Mesenchymal stem cell (in vitro differentiated cells and primary cell): ENCODE results near the gene AP3S2.
A peak's percentile ranks its signal among the peaks of the same experiment; 100 is the strongest.

ENCODE experiments used
- DNase-seq: peaks from one replicate; pipeline ENCODE4 v3.0.0-alpha.2; 2013
- H2AFZ ChIP-seq: one replicate; pipeline ENCODE4 v1.6.1; 2013; ENCODE audit warnings: low read depth, mild to moderate bottlenecking, control low read depth, inconsistent platforms, low read length, moderate library complexity
- H2AK5ac ChIP-seq: 2 replicates; pipeline ENCODE4 v1.6.1; 2013; ENCODE audit warnings: low read length, moderate library complexity, mild to moderate bottlenecking, inconsistent platforms; ENCODE audit not compliant: severe bottlenecking
- H2BK120ac ChIP-seq: one replicate; pipeline ENCODE4 v1.6.1; 2013; ENCODE audit warnings: low read depth, mild to moderate bottlenecking, inconsistent platforms, low read length, moderate library complexity
- H2BK12ac ChIP-seq, 2 experiments: one replicate each; pipeline ENCODE4 v1.6.1; 2013; ENCODE audit warnings: inconsistent platforms in 2 of 2, low read length in 2 of 2, mild to moderate bottlenecking in 2 of 2, moderate library complexity in 2 of 2, control low read depth in 1 of 2
- H2BK15ac ChIP-seq: one replicate; pipeline ENCODE4 v1.6.1; 2013; ENCODE audit warnings: mild to moderate bottlenecking, low read depth, inconsistent platforms; ENCODE audit not compliant: poor library complexity, severe bottlenecking
- H2BK5ac ChIP-seq: 2 replicates; pipeline ENCODE4 v1.6.1; 2013; ENCODE audit warnings: low read depth, mild to moderate bottlenecking, low read length, control low read depth, inconsistent platforms; ENCODE audit not compliant: poor library complexity, severe bottlenecking
- H3K14ac ChIP-seq, 2 experiments: one replicate each; pipeline ENCODE4 v1.6.1; 2013; ENCODE audit warnings: inconsistent platforms in 2 of 2, low read length in 2 of 2, control low read depth in 1 of 2, mild to moderate bottlenecking in 1 of 2, moderate library complexity in 1 of 2
- H3K18ac ChIP-seq, 2 experiments: one replicate each; pipeline ENCODE4 v1.6.1; 2013; ENCODE audit warnings: inconsistent platforms in 2 of 2, low read length in 2 of 2, control low read depth in 1 of 2, low read depth in 1 of 2, mild to moderate bottlenecking in 1 of 2
- H3K23ac ChIP-seq, 2 experiments: one replicate each; pipeline ENCODE4 v1.6.1; 2013; ENCODE audit warnings: inconsistent platforms in 2 of 2, low read length in 2 of 2, mild to moderate bottlenecking in 2 of 2, moderate library complexity in 2 of 2, control low read depth in 1 of 2
- H3K27ac ChIP-seq: 2 replicates; pipeline ENCODE4 v1.5.1; 2013; ENCODE audit warnings: mild to moderate bottlenecking, moderate library complexity, low read length, control low read depth, inconsistent platforms; ENCODE audit not compliant: poor library complexity, severe bottlenecking
- H3K27me3 ChIP-seq, 2 experiments: 2 replicates each; pipeline versions ENCODE4 v1.6.1 to v1.7.0; 2013; ENCODE audit warnings: low read length in 2 of 2, mild to moderate bottlenecking in 2 of 2, moderate library complexity in 2 of 2, control low read depth in 1 of 2, inconsistent platforms in 1 of 2; ENCODE audit not compliant: control insufficient read depth in 1 of 2, insufficient read depth in 1 of 2
- H3K36me3 ChIP-seq, 2 experiments: 2 replicates each; pipeline versions ENCODE4 v1.6.1 to v1.7.0; 2013; ENCODE audit warnings: low read length in 2 of 2, control low read depth in 1 of 2, inconsistent platforms in 1 of 2, low read depth in 1 of 2, mild to moderate bottlenecking in 1 of 2; ENCODE audit not compliant: insufficient read depth in 2 of 2, control insufficient read depth in 1 of 2
- H3K4ac ChIP-seq, 2 experiments: one replicate each; pipeline ENCODE4 v1.6.1; 2013; ENCODE audit warnings: inconsistent platforms in 2 of 2, low read length in 2 of 2, mild to moderate bottlenecking in 2 of 2, moderate library complexity in 2 of 2, control low read depth in 1 of 2, low read depth in 1 of 2
- H3K4me1 ChIP-seq: 2 replicates; pipeline ENCODE4 v1.6.1; 2013; ENCODE audit warnings: low read depth, low read length, control low read depth; ENCODE audit not compliant: control insufficient read depth, insufficient read depth
- H3K4me2 ChIP-seq: 2 replicates; pipeline ENCODE4 v1.6.1; 2013; ENCODE audit warnings: low read length, mild to moderate bottlenecking, inconsistent platforms; ENCODE audit not compliant: poor library complexity, severe bottlenecking
- H3K4me3 ChIP-seq, 2 experiments: 2 replicates each; pipeline versions ENCODE4 v1.5.1 to v1.7.0; 2013; ENCODE audit warnings: low read length in 2 of 2, mild to moderate bottlenecking in 2 of 2, control low read depth in 1 of 2, low read depth in 1 of 2; ENCODE audit not compliant: insufficient read depth in 1 of 2
- H3K79me1 ChIP-seq: replicated peaks from 2 replicates; pipeline ENCODE4 v1.6.1; 2013; ENCODE audit warnings: mild to moderate bottlenecking, control low read depth, low read length, inconsistent platforms; ENCODE audit not compliant: poor library complexity, severe bottlenecking
- H3K9ac ChIP-seq: 2 replicates; pipeline ENCODE4 v1.7.0; 2013; ENCODE audit warnings: mild to moderate bottlenecking, low read length, moderate library complexity
- H3K9me3 ChIP-seq: 2 replicates; pipeline ENCODE4 v1.7.0; 2013; ENCODE audit warnings: mild to moderate bottlenecking, low read length; ENCODE audit not compliant: control insufficient read depth
- H4K8ac ChIP-seq: one replicate; pipeline ENCODE4 v1.6.1; 2013; ENCODE audit warnings: inconsistent platforms, mild to moderate bottlenecking, low read length, moderate library complexity
- H4K91ac ChIP-seq: one replicate; pipeline ENCODE4 v1.6.1; 2013; ENCODE audit warnings: mild to moderate bottlenecking, low read length, inconsistent platforms
- WGBS: methylation state at CpG from one replicate; pipeline ENCODE4 v1.1.7; 2013; ENCODE audit warnings: mixed read lengths; 5-methylcytosine and 5-hydroxymethylcytosine counted together

Gene AP3S2

DNA sequence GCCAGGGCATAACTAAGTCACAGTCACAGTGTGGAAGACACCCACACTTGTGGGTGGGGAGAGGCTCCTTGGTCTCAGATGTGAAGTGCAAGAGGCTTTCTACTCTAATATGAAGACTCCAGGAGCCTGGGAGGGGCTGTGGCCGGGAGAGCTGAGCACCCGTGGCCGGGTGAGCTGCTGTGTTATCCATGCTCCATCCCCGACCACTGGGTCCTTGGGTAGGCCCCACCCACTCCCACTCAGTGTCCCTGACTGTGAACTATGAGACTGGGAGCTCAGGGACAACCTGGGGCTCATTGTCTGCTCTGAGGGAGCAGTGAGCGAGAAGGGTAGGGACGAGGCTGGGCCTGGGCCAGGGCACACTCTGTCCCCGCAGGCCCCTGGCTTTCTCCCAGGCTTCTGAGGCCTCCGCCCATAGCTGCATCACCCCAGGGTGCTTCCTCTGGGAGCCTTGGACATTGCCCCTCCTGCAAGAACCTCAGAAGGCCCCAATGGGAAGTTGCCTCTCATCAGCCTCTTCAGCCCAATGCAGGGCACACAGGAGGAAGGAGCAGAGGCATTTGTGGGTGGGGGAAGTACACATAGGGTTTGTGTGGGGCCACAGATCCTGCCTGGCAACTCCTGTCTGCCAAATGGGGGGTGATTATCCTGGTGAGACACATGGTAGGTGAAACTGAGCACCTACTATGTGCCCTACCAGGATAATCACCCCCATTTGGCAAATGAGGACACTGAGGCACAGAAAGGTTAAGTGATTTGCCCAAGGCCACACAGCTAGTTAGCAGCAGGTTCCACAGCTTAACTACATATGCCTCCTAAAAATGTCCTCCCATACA is 81.6 kb downstream of the AP3S2 start:
- no peak overlapping the region for H4K91ac ChIP-seq
- H4K8ac ChIP-seq: no peak overlapping the region
- no peak overlapping the region for H3K18ac ChIP-seq
- peak overlapping the region in 1 of 2 experiments; percentile 88 for H3K4me3 ChIP-seq
- H2BK15ac ChIP-seq: no peak overlapping the region
- H3K9ac ChIP-seq: peak overlapping the region; percentile 90
- no peak overlapping the region for H2AFZ ChIP-seq
- no peak overlapping the region for H2BK120ac ChIP-seq
- H3K36me3 ChIP-seq: peaks cover 0 to 44% of the 10 kb centered on the region in 2 experiments
- H3K9me3 ChIP-seq: no peaks in the 10 kb centered on the region
- no peak for DNase-seq
- no peak overlapping the region for H3K23ac ChIP-seq
- H3K14ac ChIP-seq: no peak overlapping the region
- H2BK12ac ChIP-seq: peak overlapping the region in 1 of 2 experiments; percentile 23
- H3K27me3 ChIP-seq: no peaks in the 10 kb centered on the region
- H2BK5ac ChIP-seq: no peak overlapping the region
- WGBS: 88% methylated on average over 8 of the region's 8 CpGs
- no peak overlapping the region for H3K4me2 ChIP-seq
- no peak overlapping the region for H2AK5ac ChIP-seq
- peaks cover 24% of the 10 kb centered on the region for H3K4me1 ChIP-seq
- H3K4ac ChIP-seq: peak overlapping the region in 1 of 2 experiments; percentile 24
- H3K79me1 ChIP-seq: peaks cover 2% of the 10 kb centered on the region
- H3K27ac ChIP-seq: no peak overlapping the region

DNA sequence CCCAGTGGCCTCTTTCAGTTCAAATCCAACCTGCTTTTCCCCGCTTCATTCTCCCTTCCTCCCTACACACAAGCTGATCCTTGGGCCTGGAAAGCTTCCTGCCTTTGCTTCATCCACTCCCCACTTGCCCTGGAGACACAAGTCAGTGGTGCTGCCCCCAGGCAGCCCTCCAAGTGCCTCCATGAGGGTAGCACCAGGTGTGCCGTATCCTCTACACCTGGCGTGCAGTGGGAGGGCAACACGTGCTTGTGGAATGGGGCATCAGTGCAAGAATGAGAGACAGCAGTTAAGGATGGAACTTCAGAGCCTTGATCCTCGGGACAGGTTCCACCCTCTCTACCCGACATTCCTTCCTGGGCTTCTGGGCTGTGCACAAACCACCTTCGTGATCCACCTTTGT is 83.0 kb downstream of the AP3S2 start:
- H4K91ac ChIP-seq: no peak overlapping the region
- H3K4ac ChIP-seq: no peak overlapping the region
- H2BK120ac ChIP-seq: no peak overlapping the region
- no peak overlapping the region for H2BK15ac ChIP-seq
- no peak overlapping the region for H3K14ac ChIP-seq
- no peak overlapping the region for H4K8ac ChIP-seq
- H3K4me2 ChIP-seq: no peak overlapping the region
- 98% methylated on average over 6 of the region's 7 CpGs for WGBS
- no peak overlapping the region for H2AFZ ChIP-seq
- H3K9me3 ChIP-seq: no peaks in the 10 kb centered on the region
- no peak overlapping the region for H2AK5ac ChIP-seq
- H3K23ac ChIP-seq: no peak overlapping the region
- no peak overlapping the region for H3K18ac ChIP-seq
- DNase-seq: no peak
- no peak overlapping the region for H3K27ac ChIP-seq
- peak overlapping the region; percentile 2 for H3K9ac ChIP-seq
- no peak overlapping the region for H2BK12ac ChIP-seq
- H3K27me3 ChIP-seq: no peaks in the 10 kb centered on the region
- H2BK5ac ChIP-seq: no peak overlapping the region
- H3K4me1 ChIP-seq: peaks cover 32% of the 10 kb centered on the region
- H3K79me1 ChIP-seq: peaks cover 2% of the 10 kb centered on the region
- H3K4me3 ChIP-seq: peak overlapping the region in 1 of 2 experiments; percentile 17
- H3K36me3 ChIP-seq: peaks cover 2 to 58% of the 10 kb centered on the region in 2 experiments

DNA sequence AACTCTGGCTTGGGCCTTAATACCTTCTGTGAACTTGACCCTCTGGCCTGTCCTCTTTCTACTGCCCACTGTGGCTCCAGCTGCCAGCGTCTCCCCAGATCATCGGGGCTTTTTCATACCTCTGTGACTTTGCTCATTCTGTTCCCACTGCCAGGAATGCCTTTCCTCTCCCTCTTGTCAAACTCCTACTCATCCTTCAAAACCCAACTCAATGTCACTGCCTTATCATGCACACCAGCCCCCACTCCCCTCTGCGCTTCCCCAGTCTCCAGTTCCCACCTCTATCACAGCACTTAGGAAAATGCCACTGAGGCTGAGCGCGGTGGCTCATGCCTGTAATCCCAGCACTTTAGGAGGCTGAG is 84.0 kb downstream of the AP3S2 start:
- Histone ChIP-seq H3K23ac (no peak overlapping the region), H4K8ac (peak overlapping the region; percentile 85), H3K9me3 (no peaks in the 10 kb centered on the region), H4K91ac (no peak overlapping the region), H3K4me1 (peaks cover 31% of the 10 kb centered on the region), H3K27me3 (no peaks in the 10 kb centered on the region), H2AFZ (no peak overlapping the region), H3K4me3 (peak overlapping the region in 1 of 2 experiments; percentile 53), H2BK5ac (no peak overlapping the region), H3K79me1 (peaks cover 2% of the 10 kb centered on the region), H3K14ac (no peak overlapping the region), H2BK12ac (no peak overlapping the region), H2BK15ac (no peak overlapping the region), H3K4me2 (no peak overlapping the region), H3K18ac (peak overlapping the region; percentile 10 to 67), H2AK5ac (no peak overlapping the region), H3K36me3 (peaks cover 5 to 69% of the 10 kb centered on the region in 2 experiments), H3K27ac (no peak overlapping the region), H2BK120ac (no peak overlapping the region), H3K9ac (peak overlapping the region; percentile 32), H3K4ac (peak overlapping the region in 1 of 2 experiments; percentile 71)
- 97% methylated on average over 5 of the region's 5 CpGs for WGBS
- DNase-seq: no peak

DNA sequence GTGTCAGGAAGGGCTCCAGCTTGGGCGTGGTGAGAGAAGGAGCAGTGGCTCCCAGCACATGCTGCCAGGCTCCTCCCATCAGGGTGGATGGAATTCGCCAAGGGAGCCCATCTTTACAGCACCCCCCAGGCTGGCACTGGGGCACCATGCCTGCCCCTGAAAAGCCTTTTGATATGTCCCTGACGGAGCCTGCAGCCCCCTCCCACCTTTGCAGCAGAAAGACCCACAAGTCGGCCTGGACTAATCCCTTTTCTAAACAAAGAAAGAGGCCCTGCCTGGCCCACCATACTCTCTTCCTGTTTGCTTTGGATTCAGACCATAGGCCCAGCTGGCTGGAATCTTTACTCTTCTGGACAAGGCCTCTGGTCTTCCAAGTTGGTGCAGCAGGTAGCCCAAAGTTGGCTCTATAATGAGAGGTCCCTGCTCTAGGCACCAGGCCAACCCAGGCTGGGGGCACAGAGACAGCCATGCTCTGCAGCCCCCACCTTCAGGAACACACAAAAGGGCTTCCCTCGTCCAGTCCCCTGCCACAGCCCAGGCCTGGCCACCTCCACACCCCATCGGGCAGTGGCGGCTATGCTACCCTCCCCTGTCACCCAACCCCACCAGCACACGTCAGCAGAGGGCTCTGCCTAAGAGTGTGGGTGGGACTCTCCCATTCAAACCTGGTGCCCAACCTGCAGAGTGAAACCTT is 84.6 kb downstream of the AP3S2 start:
- peak overlapping the region; percentile 42 to 71 for H3K4ac ChIP-seq
- no peak overlapping the region for H2AFZ ChIP-seq
- H3K4me2 ChIP-seq: no peak overlapping the region
- peak overlapping the region in 1 of 2 experiments; percentile 5 for H3K23ac ChIP-seq
- DNase-seq: no peak
- H3K9ac ChIP-seq: peak overlapping the region; percentile 59
- H3K9me3 ChIP-seq: no peaks in the 10 kb centered on the region
- peak overlapping the region; percentile 34 to 67 for H3K18ac ChIP-seq
- H3K79me1 ChIP-seq: peaks cover 2% of the 10 kb centered on the region
- H4K91ac ChIP-seq: peak overlapping the region; percentile 75
- H3K14ac ChIP-seq: no peak overlapping the region
- no peak overlapping the region for H2AK5ac ChIP-seq
- H3K36me3 ChIP-seq: peaks cover 5 to 74% of the 10 kb centered on the region in 2 experiments
- 75% methylated on average over 8 of the region's 8 CpGs for WGBS
- no peak overlapping the region for H2BK15ac ChIP-seq
- H4K8ac ChIP-seq: peak overlapping the region; percentile 85
- H2BK120ac ChIP-seq: no peak overlapping the region
- H3K4me3 ChIP-seq: peak overlapping the region in 1 of 2 experiments; percentile 53
- H3K27me3 ChIP-seq: no peaks in the 10 kb centered on the region
- peak overlapping the region in 1 of 2 experiments; percentile 40 for H2BK12ac ChIP-seq
- H2BK5ac ChIP-seq: no peak overlapping the region
- H3K4me1 ChIP-seq: peaks cover 28% of the 10 kb centered on the region
- no peak overlapping the region for H3K27ac ChIP-seq
